Measurements from ENCODE around the gene CFHR3.
A peak's percentile ranks its signal among the peaks of the same experiment; 100 is the strongest.

The CFHR3 gene

GRCh38 chr1:196774603-196775002, at the start of gene CFHR3:
CFHR3 (plus strand) TSS chr1:196774840; CDS start chr1:196774887, 47 bp downstream.
- Histone ChIP-seq H2AFZ (ENCODE audit: low read depth) (peak within 1 kb of the TSS; percentile 17), H3K27ac (peak within 1 kb of the TSS; percentile 43), H3K79me2 (ENCODE audit: insufficient read depth, low read depth) (no peaks in the 10 kb centered on the region), H3K9ac (no peak within 1 kb of the TSS), H3K4me1 (ENCODE audit: low read depth, poor library complexity, severe bottlenecking) (peaks cover 34% of the 10 kb centered on the region), H3K4me2 (peak within 1 kb of the TSS; percentile 38), H3K36me3 (ENCODE audit: insufficient read depth) (no peaks in the 10 kb centered on the region), H3K4me3 (IDR thresholded peaks at IDR 0.05; ENCODE audit: insufficient read depth, low read depth, low read length) (peak within 1 kb of the TSS; percentile 76), H3K27me3 (ENCODE audit: insufficient read depth, low read depth) (no peaks in the 10 kb centered on the region), H4K20me1 (ENCODE audit: insufficient read depth) (no peaks in the 10 kb centered on the region)
- no peak for TF ChIP-seq CTCF (conservative IDR thresholded peaks at IDR 0.05; ENCODE audit: low read depth, low read length)

DNA sequence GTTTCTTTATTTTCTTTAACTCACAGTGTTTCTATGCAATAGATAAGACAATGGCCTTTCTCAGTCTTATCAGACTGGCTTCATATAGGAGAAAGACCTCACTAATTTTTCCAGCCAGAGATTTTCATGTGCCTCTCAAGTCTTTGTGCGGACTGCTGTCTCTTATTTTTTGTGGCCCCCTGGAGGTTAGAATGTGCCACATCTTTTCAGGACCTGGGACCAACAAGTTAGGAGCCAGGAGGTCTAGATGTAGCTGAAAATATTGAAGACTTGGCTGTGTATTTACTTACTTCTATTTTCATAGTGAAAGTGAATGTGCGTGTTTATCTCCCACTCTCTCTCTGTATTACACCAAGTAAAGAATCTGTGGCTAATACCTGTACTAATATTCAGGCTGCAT, 42.1 kb upstream of the CFHR3 start:
- Histone ChIP-seq H2AFZ (ENCODE audit: low read depth) (no peak overlapping the region), H3K79me2 (ENCODE audit: insufficient read depth, low read depth) (no peaks in the 10 kb centered on the region), H3K4me1 (ENCODE audit: low read depth, poor library complexity, severe bottlenecking) (no peaks in the 10 kb centered on the region), H3K27ac (no peak overlapping the region), H3K4me2 (no peak overlapping the region), H3K4me3 (IDR thresholded peaks at IDR 0.05; ENCODE audit: insufficient read depth, low read depth, low read length) (no peak overlapping the region), H3K36me3 (ENCODE audit: insufficient read depth) (no peaks in the 10 kb centered on the region), H4K20me1 (ENCODE audit: insufficient read depth) (no peaks in the 10 kb centered on the region), H3K9ac (no peak overlapping the region), H3K27me3 (ENCODE audit: insufficient read depth, low read depth) (no peaks in the 10 kb centered on the region)
- 0 out of 2 replicates have a peak, but pooled peaks have one; percentile 29 for TF ChIP-seq CTCF (conservative IDR thresholded peaks at IDR 0.05; ENCODE audit: low read depth, low read length)

DNA sequence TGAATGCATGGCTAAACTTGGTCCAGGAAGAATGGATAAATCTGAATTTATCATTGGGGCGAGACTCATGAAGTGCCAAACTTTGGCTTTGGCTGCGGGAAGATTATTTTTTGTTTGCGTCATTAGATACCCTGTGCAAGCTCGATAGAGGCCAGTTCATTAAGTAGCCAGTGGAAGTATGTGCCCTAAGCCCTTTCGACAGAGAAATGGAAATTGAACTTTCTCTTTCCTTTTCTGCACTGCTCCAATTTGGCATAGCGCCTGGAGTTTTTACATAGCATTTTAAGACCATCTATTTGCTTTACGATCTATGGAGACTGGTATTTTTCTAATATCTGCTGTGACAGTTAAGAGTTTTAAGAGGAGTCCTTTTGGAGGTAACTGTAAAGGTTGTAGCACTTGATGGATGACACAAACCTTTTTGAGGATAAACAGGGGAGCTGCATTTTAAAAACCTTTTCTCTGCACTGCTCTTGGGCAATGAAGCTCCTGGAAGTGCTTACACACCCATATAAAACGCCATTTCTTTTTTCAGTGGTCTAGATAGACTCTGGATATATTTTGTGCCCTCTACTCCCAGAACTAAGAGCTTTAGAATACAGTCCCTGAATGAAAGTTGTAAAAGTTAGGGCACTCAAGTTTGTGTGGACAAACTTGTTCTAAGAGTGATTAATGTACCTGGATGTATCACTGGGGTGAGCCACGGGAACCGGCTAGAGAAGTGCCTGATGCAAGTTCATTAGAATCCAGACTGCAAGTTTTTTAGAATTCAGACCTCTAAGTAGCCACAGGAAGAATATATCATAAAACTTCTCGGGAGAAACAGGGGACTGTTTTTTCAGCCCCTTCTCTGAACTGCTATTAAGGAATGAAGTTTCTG, 41.3 kb upstream of the CFHR3 start:
- H2AFZ ChIP-seq (ENCODE audit: low read depth) = no peak overlapping the region
- no peak overlapping the region for H3K27ac ChIP-seq
- TF ChIP-seq CTCF (conservative IDR thresholded peaks at IDR 0.05; ENCODE audit: low read depth, low read length) = no peak
- H3K9ac ChIP-seq = no peak overlapping the region
- no peaks in the 10 kb centered on the region for H3K79me2 ChIP-seq (ENCODE audit: insufficient read depth, low read depth)
- no peaks in the 10 kb centered on the region for H3K27me3 ChIP-seq (ENCODE audit: insufficient read depth, low read depth)
- H3K4me3 ChIP-seq (IDR thresholded peaks at IDR 0.05; ENCODE audit: insufficient read depth, low read depth, low read length) = no peak overlapping the region
- no peaks in the 10 kb centered on the region for H4K20me1 ChIP-seq (ENCODE audit: insufficient read depth)
- H3K4me2 ChIP-seq = no peak overlapping the region
- no peaks in the 10 kb centered on the region for H3K4me1 ChIP-seq (ENCODE audit: low read depth, poor library complexity, severe bottlenecking)
- no peaks in the 10 kb centered on the region for H3K36me3 ChIP-seq (ENCODE audit: insufficient read depth)

- no peaks in the 10 kb centered on the region for H4K20me1 ChIP-seq (ENCODE audit: insufficient read depth)
- no peak for TF ChIP-seq CTCF (conservative IDR thresholded peaks at IDR 0.05; ENCODE audit: low read depth, low read length)
- no peaks in the 10 kb centered on the region for H3K79me2 ChIP-seq (ENCODE audit: insufficient read depth, low read depth)
- no peaks in the 10 kb centered on the region for H3K36me3 ChIP-seq (ENCODE audit: insufficient read depth)
- no peak overlapping the region for H3K9ac ChIP-seq
- H3K27me3 ChIP-seq (ENCODE audit: insufficient read depth, low read depth) = no peaks in the 10 kb centered on the region
- H3K4me1 ChIP-seq (ENCODE audit: low read depth, poor library complexity, severe bottlenecking) = no peaks in the 10 kb centered on the region
- H3K4me3 ChIP-seq (IDR thresholded peaks at IDR 0.05; ENCODE audit: insufficient read depth, low read depth, low read length) = no peak overlapping the region
- no peak overlapping the region for H3K27ac ChIP-seq
- no peak overlapping the region for H3K4me2 ChIP-seq
- H2AFZ ChIP-seq (ENCODE audit: low read depth) = no peak overlapping the region
Measured at GRCh38 chr1:196734006-196734405, 40.6 kb upstream of the CFHR3 start.
